Activated naive CD8-positive, alpha-beta T cell treated with anti-CD3 and anti-CD28 coated beads, Interleukin-2, amount 50 U/mL, for 16 hours (primary cell): ENCODE measurements around the gene IFNLR1.
A peak's percentile ranks its signal among the peaks of the same experiment; 100 is the strongest.

Experiments used
- DNase-seq: peaks from one replicate; pipeline ENCODE4 v3.0.0-alpha.2; 2020; ENCODE audit warnings: low read depth, low spot score

Gene IFNLR1

GRCh38 chr1:24177161-24177560 is 9.9 kb downstream of the IFNLR1 start:
- DNase-seq: no peak

GRCh38 chr1:24175033-24175755 is 11.9 kb downstream of the IFNLR1 start:
- no peak for DNase-seq

- no peak for DNase-seq
These were observed 13.2 kb downstream of the IFNLR1 start for GRCh38 chr1:24173638-24174575.

- no peak for DNase-seq
These were observed 14.5 kb downstream of the IFNLR1 start for GRCh38 chr1:24172598-24172997.

- DNase-seq: no peak
These were observed 17.8 kb downstream of the IFNLR1 start for GRCh38 chr1:24169286-24169685.

- no peak for DNase-seq
These were observed 18.8 kb downstream of the IFNLR1 start for GRCh38 chr1:24168245-24168644.

GRCh38 chr1:24167008-24167407 is 20.1 kb downstream of the IFNLR1 start:
- no peak for DNase-seq

GRCh38 chr1:24165500-24165899 is 21.6 kb downstream of the IFNLR1 start:
- DNase-seq: no peak

- no peak for DNase-seq
These were observed 23.1 kb downstream of the IFNLR1 start for GRCh38 chr1:24164004-24164403.

GRCh38 chr1:24162201-24162600 is 24.9 kb downstream of the IFNLR1 start:
- DNase-seq: no peak

GRCh38 chr1:24161270-24161669 is 25.8 kb downstream of the IFNLR1 start:
- DNase-seq: no peak

GRCh38 chr1:24159366-24159765 is 27.7 kb downstream of the IFNLR1 start:
- DNase-seq: no peak

GRCh38 chr1:24157918-24158481 is 29.1 kb downstream of the IFNLR1 start:
- DNase-seq: no peak

- no peak for DNase-seq
These were observed 30.4 kb downstream of the IFNLR1 start for GRCh38 chr1:24156542-24157260.

GRCh38 chr1:24155011-24155782 is 31.9 kb downstream of the IFNLR1 start:
- no peak for DNase-seq

- no peak for DNase-seq
These were observed 32.9 kb downstream of the IFNLR1 start for GRCh38 chr1:24154215-24154614.

- DNase-seq: no peak
These were observed 34.2 kb downstream of the IFNLR1 start for GRCh38 chr1:24152631-24153494.

GRCh38 chr1:24151175-24151533 is 35.9 kb downstream of the IFNLR1 start:
- DNase-seq: no peak

- peak; percentile 78 for DNase-seq
These were observed 36.6 kb downstream of the IFNLR1 start for GRCh38 chr1:24150234-24151174.
